HUES64 (cell line): ENCODE results near the gene ALG8. TPM values are rescaled to one million over a fixed set of nuclear protein-coding genes. Genes with fewer than 3 reads are reported as not detected.
"Not testable (repeated sequence)": the region's sequence is repeated elsewhere in the genome, so short reads cannot be mapped to it uniquely, and the experiment has no call there.

Experiments used
- H3K27ac ChIP-seq: 2 replicates; pipeline ENCODE4 v1.7.0; 2013; ENCODE audit warnings: low read depth, low read length, inconsistent platforms
- H3K27me3 ChIP-seq: 2 replicates; pipeline ENCODE4 v1.6.1; 2013; ENCODE audit warnings: mild to moderate bottlenecking, low read length; ENCODE audit not compliant: insufficient read depth
- H3K36me3 ChIP-seq: 2 replicates; pipeline ENCODE4 v1.6.1; 2013; ENCODE audit warnings: mild to moderate bottlenecking, low read length; ENCODE audit not compliant: insufficient read depth
- H3K4me1 ChIP-seq: 2 replicates; pipeline ENCODE4 v1.6.1; 2013; ENCODE audit warnings: mild to moderate bottlenecking, low read length, moderate library complexity; ENCODE audit not compliant: insufficient read depth
- H3K4me3 ChIP-seq: 2 replicates; pipeline ENCODE4 v1.5.1; 2013; ENCODE audit warnings: mild to moderate bottlenecking, low read length, moderate library complexity
- H3K9ac ChIP-seq: 2 replicates; pipeline ENCODE4 v1.6.1; 2013; ENCODE audit warnings: mild to moderate bottlenecking, low read depth, low read length
- H3K9me3 ChIP-seq: 2 replicates; pipeline ENCODE4 v1.6.1; 2013; ENCODE audit warnings: low read depth, low read length; ENCODE audit not compliant: insufficient read depth
- WGBS: fragments of 150-250, 120-280 bp; methylation state at CpG from one replicate; pipeline ENCODE4 v1.1.7; 2013; ENCODE audit warnings: missing lambda C conversion rate; 5-methylcytosine and 5-hydroxymethylcytosine counted together
- polyA plus RNA-seq, 2 experiments: library from polyadenylated mRNA; stranded (reverse); fragments of 50-300 nt; gene quantifications; one replicate each; pipeline ENCODE4 v1.2.3, GENCODE V29; 2013

Gene ALG8
- 61.3 TPM for polyA plus RNA-seq (2013, experiment 1 of 2)
- polyA plus RNA-seq (2013, experiment 2 of 2): 64.9 TPM

GRCh38 chr11:78139422-78140391 lies at the start of gene ALG8:
Gene ALG8, minus strand, starts transcription at chr11:78139626. Its CDS starts 38 bp downstream, at chr11:78139588.
- H3K27ac ChIP-seq: peak within 1 kb of the TSS; percentile 80
- peaks cover 53% of the 10 kb centered on the region for H3K36me3 ChIP-seq
- no peaks in the 10 kb centered on the region for H3K27me3 ChIP-seq
- 4% methylated on average over 52 of the region's 52 CpGs for WGBS
- peak within 1 kb of the TSS; percentile 95 for H3K9ac ChIP-seq
- H3K9me3 ChIP-seq: no peaks in the 10 kb centered on the region
- peaks cover 5% of the 10 kb centered on the region; the same call in 1 of the 2 replicates for H3K4me1 ChIP-seq
- H3K4me3 ChIP-seq: peak within 1 kb of the TSS; percentile 86

GRCh38 chr11:78188286-78189173 lies 49.1 kb upstream of the ALG8 start, which contains the start of the genes KCTD21 and USP35:
Gene KCTD21, minus strand, starts transcription at chr11:78188626. Its CDS starts 14,072 bp downstream, at chr11:78174554.
Gene USP35, plus strand, starts transcription at chr11:78188919. Its CDS starts 7,327 bp downstream, at chr11:78196246.
- Histone ChIP-seq H3K9me3 (no peaks in the 10 kb centered on the region), H3K4me3 (peak within 1 kb of the TSS; percentile 72), H3K27ac (peak within 1 kb of the TSS; percentile 55; the same call in 1 of the 2 replicates), H3K4me1 (peaks cover 5% of the 10 kb centered on the region; the same call in 1 of the 2 replicates), H3K36me3 (no peaks in the 10 kb centered on the region), H3K9ac (peak within 1 kb of the TSS; percentile 43), H3K27me3 (peaks cover 7% of the 10 kb centered on the region; the same call in 1 of the 2 replicates)
- WGBS: under 1% methylated on average over 74 of the region's 74 CpGs

DNA sequence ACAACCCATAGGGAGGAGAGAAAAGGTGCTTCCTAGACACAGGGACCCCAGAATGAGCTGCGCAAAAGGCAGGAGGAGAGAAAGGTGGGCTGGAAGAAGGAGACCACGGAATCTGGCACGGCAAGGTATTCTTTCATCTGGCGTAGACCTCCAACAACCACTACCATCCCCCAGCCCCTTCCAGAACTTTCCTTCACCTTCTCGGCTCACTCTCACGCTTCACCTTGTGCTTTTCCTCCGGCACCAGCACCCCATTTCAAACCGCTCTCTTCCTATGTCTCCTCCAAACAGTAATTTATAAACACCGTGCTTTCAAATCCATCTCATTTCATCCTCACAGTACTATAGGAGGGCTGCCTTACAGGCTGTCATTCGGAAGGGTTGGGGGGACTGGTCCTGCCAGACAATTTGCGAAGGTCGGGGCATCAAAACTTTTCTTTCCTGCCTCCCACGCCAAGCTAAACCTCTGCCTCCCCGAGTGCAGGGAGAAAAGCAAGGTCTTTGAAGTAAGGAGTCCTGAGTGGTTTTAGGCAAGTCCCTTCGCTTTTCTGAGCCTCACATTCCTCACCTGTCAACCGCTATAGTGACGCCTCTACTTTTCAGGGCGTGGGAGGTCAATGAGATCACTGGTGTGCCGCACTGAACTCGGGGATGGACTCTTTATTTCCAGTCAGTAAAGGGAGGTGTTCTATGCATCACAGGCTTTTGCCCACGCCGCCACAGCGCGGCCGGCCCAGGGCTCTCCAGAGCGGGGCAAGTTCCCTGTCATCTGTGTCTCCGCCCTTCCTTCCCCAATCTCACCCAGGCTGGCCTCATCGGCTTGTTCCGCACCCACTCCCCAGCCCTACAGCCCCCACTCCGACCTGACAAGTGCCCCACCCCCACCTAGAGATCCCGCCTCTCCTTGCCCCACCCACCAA lies 48.2 kb upstream of the ALG8 start:
- peaks cover 5% of the 10 kb centered on the region; the same call in 1 of the 2 replicates for H3K4me1 ChIP-seq
- WGBS: 29% methylated on average over 31 of the region's 31 CpGs
- peaks cover 7% of the 10 kb centered on the region; the same call in 1 of the 2 replicates for H3K27me3 ChIP-seq
- peak overlapping the region; percentile 72 for H3K4me3 ChIP-seq
- no peak overlapping the region for H3K27ac ChIP-seq
- H3K9me3 ChIP-seq: no peaks in the 10 kb centered on the region
- H3K9ac ChIP-seq: 0 out of 2 replicates have a peak overlapping the region, but pooled peaks have one; percentile 15
- H3K36me3 ChIP-seq: no peaks in the 10 kb centered on the region

DNA sequence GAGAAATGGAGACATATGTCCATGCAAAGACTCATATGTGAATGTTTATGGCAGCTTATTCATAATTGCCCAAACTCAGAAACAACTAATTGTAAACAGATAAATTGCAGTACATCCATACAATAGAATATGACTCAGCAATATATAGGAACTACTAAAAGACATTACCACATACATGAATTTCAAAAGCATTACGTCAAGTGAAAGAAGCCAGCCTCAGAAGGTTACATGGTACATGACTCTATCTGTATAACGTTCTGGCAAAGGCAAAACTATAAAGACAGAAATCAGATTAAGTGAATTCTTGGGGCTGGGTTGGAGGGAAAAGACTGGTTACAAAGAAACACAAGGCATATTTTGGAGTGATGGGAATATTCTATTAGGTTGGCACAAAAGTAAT lies 41.8 kb upstream of the ALG8 start:
- H3K4me1 ChIP-seq: no peaks in the 10 kb centered on the region
- WGBS: 96% methylated on average over 2 of the region's 2 CpGs

DNA sequence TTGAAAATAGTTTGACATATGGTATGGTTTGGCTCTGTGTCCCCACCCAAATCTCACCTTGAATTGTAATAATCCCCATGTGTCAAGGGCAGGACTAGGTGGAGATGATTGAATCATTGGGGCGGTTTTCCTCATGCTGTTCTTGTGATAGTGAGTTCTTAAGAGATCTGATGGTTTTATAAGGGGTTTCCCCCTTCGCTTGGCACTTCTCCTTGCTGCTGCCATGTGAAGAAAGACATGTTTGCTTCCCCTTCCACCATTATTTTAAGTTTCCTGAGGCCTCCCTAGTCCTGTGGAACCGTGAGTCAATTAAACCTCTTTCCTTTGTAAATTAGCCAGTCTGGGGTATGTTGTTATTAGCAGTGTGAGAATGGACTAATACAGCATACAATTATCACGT lies 41.3 kb upstream of the ALG8 start:
- WGBS: 96% methylated on average over 3 of the region's 4 CpGs
- Histone ChIP-seq H3K9me3 (no peaks in the 10 kb centered on the region), H3K4me1 (no peaks in the 10 kb centered on the region), H3K36me3 (no peaks in the 10 kb centered on the region), H3K27ac (no peak overlapping the region), H3K9ac (no peak overlapping the region), H3K27me3 (no peaks in the 10 kb centered on the region), H3K4me3 (no peak overlapping the region)

More for the DNA sequence above, 41.8 kb upstream of the ALG8 start:
- Histone ChIP-seq H3K36me3 (no peaks in the 10 kb centered on the region), H3K4me3 (no peak overlapping the region), H3K9me3 (no peaks in the 10 kb centered on the region), H3K27ac (no peak overlapping the region), H3K9ac (no peak overlapping the region), H3K27me3 (no peaks in the 10 kb centered on the region)

- H3K27ac ChIP-seq: no peak overlapping the region
- no peaks in the 10 kb centered on the region for H3K9me3 ChIP-seq
- H3K4me1 ChIP-seq: no peaks in the 10 kb centered on the region
- no peaks in the 10 kb centered on the region for H3K27me3 ChIP-seq
- WGBS: 89% methylated on average over 7 of the region's 7 CpGs
- no peak overlapping the region for H3K4me3 ChIP-seq
- no peak overlapping the region for H3K9ac ChIP-seq
- H3K36me3 ChIP-seq: no peaks in the 10 kb centered on the region
Measured at GRCh38 chr11:78179459-78180071, 40.1 kb upstream of the ALG8 start.

GRCh38 chr11:78177216-78177615 lies 37.8 kb upstream of the ALG8 start:
- H3K4me3 ChIP-seq: no peak overlapping the region
- H3K9me3 ChIP-seq: no peaks in the 10 kb centered on the region
- no peak overlapping the region for H3K9ac ChIP-seq
- WGBS: 94% methylated on average over 7 of the region's 7 CpGs
- H3K36me3 ChIP-seq: no peaks in the 10 kb centered on the region
- H3K27ac ChIP-seq: no peak overlapping the region
- H3K4me1 ChIP-seq: no peaks in the 10 kb centered on the region
- H3K27me3 ChIP-seq: no peaks in the 10 kb centered on the region

- Histone ChIP-seq H3K9ac (no peak overlapping the region), H3K27me3 (no peaks in the 10 kb centered on the region), H3K4me3 (no peak overlapping the region), H3K4me1 (no peaks in the 10 kb centered on the region), H3K27ac (no peak overlapping the region), H3K9me3 (no peaks in the 10 kb centered on the region), H3K36me3 (no peaks in the 10 kb centered on the region)
- WGBS: 97% methylated on average over 10 of the region's 10 CpGs
Measured at GRCh38 chr11:78176605-78177141, 37.2 kb upstream of the ALG8 start.

DNA sequence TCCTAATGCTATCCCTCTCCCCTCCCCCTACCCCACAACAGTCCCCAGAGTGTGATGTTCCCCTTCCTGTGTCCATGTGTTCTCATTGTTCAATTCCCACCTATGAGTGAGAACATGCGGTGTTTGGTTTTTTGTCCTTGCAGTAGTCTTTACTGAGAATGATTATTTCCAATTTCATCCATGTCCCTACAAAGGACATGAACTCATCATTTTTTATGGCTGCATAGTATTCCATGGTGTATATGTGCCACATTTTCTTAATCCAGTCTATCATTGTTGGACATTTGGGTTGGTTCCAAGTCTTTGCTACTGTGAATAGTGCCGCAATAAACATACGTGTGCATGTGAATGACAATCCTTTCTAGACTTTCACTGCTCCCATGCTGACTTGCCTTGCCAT lies 36.4 kb upstream of the ALG8 start:
- not testable (repeated sequence) for H3K4me3 ChIP-seq, H3K27ac ChIP-seq, H3K36me3 ChIP-seq, H3K9me3 ChIP-seq, H3K27me3 ChIP-seq, H3K9ac ChIP-seq, H3K4me1 ChIP-seq
- WGBS: 96% methylated on average over 2 of the region's 3 CpGs
